ENCODE data around the gene FBXO41.
A peak's percentile ranks its signal among the peaks of the same experiment; 100 is the strongest.

The FBXO41 gene, protein sequence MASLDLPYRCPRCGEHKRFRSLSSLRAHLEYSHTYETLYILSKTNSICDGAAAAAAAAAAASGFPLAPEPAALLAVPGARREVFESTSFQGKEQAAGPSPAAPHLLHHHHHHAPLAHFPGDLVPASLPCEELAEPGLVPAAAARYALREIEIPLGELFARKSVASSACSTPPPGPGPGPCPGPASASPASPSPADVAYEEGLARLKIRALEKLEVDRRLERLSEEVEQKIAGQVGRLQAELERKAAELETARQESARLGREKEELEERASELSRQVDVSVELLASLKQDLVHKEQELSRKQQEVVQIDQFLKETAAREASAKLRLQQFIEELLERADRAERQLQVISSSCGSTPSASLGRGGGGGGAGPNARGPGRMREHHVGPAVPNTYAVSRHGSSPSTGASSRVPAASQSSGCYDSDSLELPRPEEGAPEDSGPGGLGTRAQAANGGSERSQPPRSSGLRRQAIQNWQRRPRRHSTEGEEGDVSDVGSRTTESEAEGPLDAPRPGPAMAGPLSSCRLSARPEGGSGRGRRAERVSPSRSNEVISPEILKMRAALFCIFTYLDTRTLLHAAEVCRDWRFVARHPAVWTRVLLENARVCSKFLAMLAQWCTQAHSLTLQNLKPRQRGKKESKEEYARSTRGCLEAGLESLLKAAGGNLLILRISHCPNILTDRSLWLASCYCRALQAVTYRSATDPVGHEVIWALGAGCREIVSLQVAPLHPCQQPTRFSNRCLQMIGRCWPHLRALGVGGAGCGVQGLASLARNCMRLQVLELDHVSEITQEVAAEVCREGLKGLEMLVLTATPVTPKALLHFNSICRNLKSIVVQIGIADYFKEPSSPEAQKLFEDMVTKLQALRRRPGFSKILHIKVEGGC

DNA sequence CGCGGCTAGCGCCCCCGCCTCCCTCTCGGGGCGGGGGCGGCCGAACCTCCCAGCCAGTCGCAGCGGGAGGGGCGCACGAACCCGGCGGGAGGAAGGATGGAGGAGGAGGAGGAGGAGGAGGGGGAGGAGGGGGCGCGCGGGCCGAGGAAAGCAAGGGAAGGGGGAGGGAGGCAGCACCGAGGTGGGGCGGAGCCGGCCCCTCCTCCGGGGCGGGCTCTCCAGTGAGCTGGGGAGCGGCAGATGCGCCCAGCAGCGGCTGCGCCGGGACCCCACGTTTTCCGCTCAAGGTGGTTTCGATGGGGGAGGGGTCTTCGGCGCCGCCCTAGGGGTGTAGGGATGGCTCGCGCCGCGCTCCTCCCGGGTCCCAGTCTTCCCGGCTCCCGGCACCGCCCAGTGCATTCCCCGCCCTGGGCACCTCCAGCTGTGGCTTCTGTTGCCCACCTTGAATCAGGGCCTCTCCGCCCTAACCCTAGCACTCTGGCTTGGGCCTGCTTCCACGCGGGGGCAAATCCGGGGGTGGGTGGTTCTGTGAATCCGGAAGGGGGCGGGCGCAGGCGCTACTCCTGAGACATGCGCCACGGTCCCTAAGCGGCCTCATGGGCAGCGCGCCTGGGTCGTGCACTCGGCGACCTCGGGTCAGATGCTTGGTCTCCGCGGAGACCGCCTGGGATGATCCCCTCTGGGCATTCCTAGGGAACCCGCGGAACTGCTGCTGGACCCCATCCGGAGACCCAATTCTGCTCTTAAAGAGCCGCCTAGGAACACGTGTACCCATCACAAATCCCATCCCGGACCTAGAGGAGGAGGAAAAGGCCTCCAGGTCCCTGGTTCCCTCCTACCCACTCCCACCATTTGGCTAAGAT lies at the start of gene FBXO41:
Gene FBXO41 (minus strand): TSS at position 183 of the 863 bp plus-strand sequence. CDS start 14,848 bp downstream, outside the sequence.
- no peaks in the 10 kb centered on the region for H3K36me3 ChIP-seq (ENCODE audit: control insufficient read depth in 1 of 2, insufficient read depth in 2 of 2, low read length in 2 of 2)
- peaks cover 5% of the 10 kb centered on the region for H3K27me3 ChIP-seq (ENCODE audit: low read depth, low read length)
- H3K4me1 ChIP-seq (ENCODE audit: control insufficient read depth in 1 of 2, insufficient read depth in 2 of 2, low read length in 2 of 2), result peaks cover 0 to 20% of the 10 kb centered on the region in 2 donors
- H3K9me3 ChIP-seq (ENCODE audit: control insufficient read depth in 1 of 2, low read length in 2 of 2), result no peaks in the 10 kb centered on the region
- H3K27ac ChIP-seq (ENCODE audit: low read length), result no peak within 1 kb of the TSS
- peak within 1 kb of the TSS; percentile 43 to 79 for H3K4me3 ChIP-seq (ENCODE audit: low read depth in 1 of 2, low read length in 2 of 2)

DNA sequence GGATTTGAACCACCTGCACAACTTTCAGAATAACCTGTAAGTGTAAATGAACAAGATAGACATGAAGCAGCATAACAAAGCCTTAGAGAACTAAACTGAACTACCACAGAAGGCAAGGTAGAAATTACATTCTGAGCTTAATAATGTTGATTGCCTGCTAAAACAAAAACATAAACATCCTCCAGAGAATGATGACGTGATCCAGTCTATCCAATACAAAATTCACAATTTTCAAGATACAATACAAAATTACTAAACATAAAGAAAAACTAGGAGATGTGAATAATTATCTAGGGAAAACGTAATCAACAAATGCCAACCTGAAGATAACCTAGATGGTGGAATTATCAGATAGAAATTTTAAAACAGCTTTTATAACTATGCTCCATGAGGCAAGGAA lies 49.8 kb upstream of the FBXO41 start:
- Histone ChIP-seq H3K4me3 (ENCODE audit: low read depth in 1 of 2, low read length in 2 of 2) (no peak overlapping the region), H3K36me3 (ENCODE audit: control insufficient read depth in 1 of 2, insufficient read depth in 2 of 2, low read length in 2 of 2) (no peaks in the 10 kb centered on the region), H3K4me1 (ENCODE audit: control insufficient read depth in 1 of 2, insufficient read depth in 2 of 2, low read length in 2 of 2) (no peaks in the 10 kb centered on the region), H3K27me3 (ENCODE audit: low read depth, low read length) (no peaks in the 10 kb centered on the region), H3K27ac (ENCODE audit: low read length) (no peak overlapping the region), H3K9me3 (ENCODE audit: control insufficient read depth in 1 of 2, low read length in 2 of 2) (peaks cover 0 to 6% of the 10 kb centered on the region in 2 donors)

DNA sequence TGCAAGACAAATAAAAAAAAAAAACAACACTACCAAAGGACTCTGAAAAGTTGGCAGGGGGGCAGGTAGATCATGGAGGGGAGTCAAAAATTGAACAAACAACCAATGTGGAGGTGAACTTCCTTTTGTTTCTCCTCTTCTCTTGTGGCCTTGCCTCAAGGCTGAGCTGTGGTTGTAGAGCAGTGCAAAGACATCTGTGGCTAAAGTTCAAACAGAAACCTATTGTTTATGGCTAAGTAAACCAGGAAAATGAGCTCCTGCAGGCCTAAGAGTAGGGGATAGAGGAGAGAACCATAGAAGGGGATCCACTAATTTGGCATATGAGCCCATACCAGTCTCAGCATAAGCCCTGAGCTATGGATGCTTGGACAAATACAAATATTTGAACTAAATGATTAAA lies 49.3 kb upstream of the FBXO41 start:
- Histone ChIP-seq H3K27ac (ENCODE audit: low read length) (no peak overlapping the region), H3K27me3 (ENCODE audit: low read depth, low read length) (no peaks in the 10 kb centered on the region), H3K4me1 (ENCODE audit: control insufficient read depth in 1 of 2, insufficient read depth in 2 of 2, low read length in 2 of 2) (no peaks in the 10 kb centered on the region), H3K4me3 (ENCODE audit: low read depth in 1 of 2, low read length in 2 of 2) (no peak overlapping the region), H3K36me3 (ENCODE audit: control insufficient read depth in 1 of 2, insufficient read depth in 2 of 2, low read length in 2 of 2) (no peaks in the 10 kb centered on the region), H3K9me3 (ENCODE audit: control insufficient read depth in 1 of 2, low read length in 2 of 2) (peaks cover 0 to 6% of the 10 kb centered on the region in 2 donors)

DNA sequence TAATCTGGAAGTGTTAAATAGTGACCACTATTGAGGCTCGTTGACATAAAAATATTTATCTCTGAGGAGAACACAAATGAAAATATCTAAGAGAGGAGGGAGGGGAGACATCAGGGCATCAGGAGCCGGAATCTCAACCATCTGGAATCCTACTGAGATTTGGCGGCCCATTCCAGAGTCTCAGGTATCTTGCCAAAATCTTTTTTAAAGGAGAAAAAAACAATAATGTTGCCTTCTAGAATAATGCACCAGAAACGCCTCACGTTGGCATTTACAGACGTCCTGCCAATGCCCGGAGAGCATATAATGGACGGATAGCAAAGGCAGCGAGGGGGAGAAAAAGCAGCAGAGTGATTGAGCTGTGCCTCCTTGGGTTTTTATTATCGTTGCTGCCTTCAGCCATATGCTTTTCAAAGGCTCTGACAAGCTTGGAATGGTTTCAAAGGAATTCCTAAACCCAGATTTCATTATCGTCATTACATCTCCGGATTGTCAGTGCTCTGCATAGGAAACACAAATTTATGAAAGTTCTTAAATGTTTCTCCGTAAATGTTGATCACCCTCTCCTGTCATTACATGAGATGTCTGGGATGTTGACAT lies 39.9 kb upstream of the FBXO41 start:
- Histone ChIP-seq H3K27me3 (ENCODE audit: low read depth, low read length) (peaks cover 3% of the 10 kb centered on the region), H3K9me3 (ENCODE audit: control insufficient read depth in 1 of 2, low read length in 2 of 2) (no peaks in the 10 kb centered on the region), H3K4me3 (ENCODE audit: low read depth in 1 of 2, low read length in 2 of 2) (no peak overlapping the region), H3K27ac (ENCODE audit: low read length) (no peak overlapping the region), H3K36me3 (ENCODE audit: control insufficient read depth in 1 of 2, insufficient read depth in 2 of 2, low read length in 2 of 2) (no peaks in the 10 kb centered on the region), H3K4me1 (ENCODE audit: control insufficient read depth in 1 of 2, insufficient read depth in 2 of 2, low read length in 2 of 2) (no peaks in the 10 kb centered on the region)

DNA sequence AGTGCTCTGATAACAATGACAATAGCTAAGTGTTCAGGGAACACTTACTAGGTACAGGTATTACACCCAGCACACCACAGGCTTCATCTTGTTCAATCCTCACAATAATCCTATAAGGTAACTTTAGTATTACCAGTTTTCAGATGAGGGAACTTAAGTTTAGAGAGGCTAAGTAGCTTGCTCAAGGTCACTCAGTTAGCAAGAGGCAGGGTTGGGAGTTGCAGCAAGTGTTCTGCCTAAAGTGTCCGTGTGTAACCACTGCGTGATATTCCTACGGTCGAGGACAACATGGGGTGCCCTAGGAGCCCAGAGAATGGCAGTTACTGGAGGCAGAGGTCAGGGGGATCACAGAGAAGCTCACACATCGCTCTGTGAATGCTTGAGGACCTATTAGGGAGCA lies 39.3 kb upstream of the FBXO41 start:
- H3K9me3 ChIP-seq (ENCODE audit: control insufficient read depth in 1 of 2, low read length in 2 of 2), result no peaks in the 10 kb centered on the region
- H3K27ac ChIP-seq (ENCODE audit: low read length), result no peak overlapping the region
- H3K36me3 ChIP-seq (ENCODE audit: control insufficient read depth in 1 of 2, insufficient read depth in 2 of 2, low read length in 2 of 2), result no peaks in the 10 kb centered on the region
- H3K4me3 ChIP-seq (ENCODE audit: low read depth in 1 of 2, low read length in 2 of 2), result no peak overlapping the region
- H3K4me1 ChIP-seq (ENCODE audit: control insufficient read depth in 1 of 2, insufficient read depth in 2 of 2, low read length in 2 of 2), result no peaks in the 10 kb centered on the region
- H3K27me3 ChIP-seq (ENCODE audit: low read depth, low read length), result peaks cover 3% of the 10 kb centered on the region

DNA sequence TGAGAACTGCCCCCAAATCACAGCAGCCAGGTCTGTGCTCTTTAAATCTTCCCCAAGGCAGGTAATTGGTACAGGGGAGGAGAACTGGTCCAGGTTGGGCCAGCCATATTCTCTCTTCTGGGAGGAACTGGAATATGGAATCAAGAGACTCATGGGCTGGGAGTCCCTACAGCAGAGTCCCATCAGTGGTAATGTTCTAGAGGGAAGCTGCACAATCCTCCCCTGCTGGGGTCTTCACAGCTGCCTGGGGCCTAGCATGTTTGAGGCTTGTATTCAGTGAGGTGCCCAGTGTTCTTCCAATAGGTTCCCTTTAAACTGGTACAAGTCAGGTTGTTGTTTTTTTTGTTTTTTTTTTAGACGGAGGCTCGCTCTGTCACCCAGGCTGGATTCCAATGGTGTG lies 30.2 kb upstream of the FBXO41 start:
- Histone ChIP-seq H3K4me1 (ENCODE audit: control insufficient read depth in 1 of 2, insufficient read depth in 2 of 2, low read length in 2 of 2) (no peaks in the 10 kb centered on the region), H3K9me3 (ENCODE audit: control insufficient read depth in 1 of 2, low read length in 2 of 2) (peaks cover 3 to 4% of the 10 kb centered on the region in 2 donors), H3K27me3 (ENCODE audit: low read depth, low read length) (no peaks in the 10 kb centered on the region), H3K36me3 (ENCODE audit: control insufficient read depth in 1 of 2, insufficient read depth in 2 of 2, low read length in 2 of 2) (no peaks in the 10 kb centered on the region), H3K27ac (ENCODE audit: low read length) (no peak overlapping the region), H3K4me3 (ENCODE audit: low read depth in 1 of 2, low read length in 2 of 2) (no peak overlapping the region)

DNA sequence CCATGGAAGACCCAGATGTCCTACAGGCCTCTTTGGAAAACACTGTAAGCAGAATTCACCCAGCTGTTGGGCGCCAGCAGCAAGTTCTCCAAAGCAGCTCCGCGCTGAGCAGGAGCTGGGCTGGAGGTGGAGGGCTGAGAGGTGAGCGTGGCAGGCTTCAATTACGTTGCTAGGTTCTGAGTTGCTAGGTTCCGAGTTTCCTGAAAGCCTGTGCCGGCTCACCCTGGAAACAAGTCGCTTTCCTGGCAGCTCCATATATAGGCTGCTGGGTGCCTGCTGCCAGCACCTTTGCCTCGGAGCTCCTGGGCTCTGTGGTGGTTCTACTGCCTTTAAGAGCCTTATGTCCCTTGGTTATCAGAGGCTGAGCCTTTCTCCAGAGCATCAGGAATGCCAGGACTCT lies 23.4 kb upstream of the FBXO41 start:
- peaks cover 0 to 3% of the 10 kb centered on the region in 2 donors for H3K9me3 ChIP-seq (ENCODE audit: control insufficient read depth in 1 of 2, low read length in 2 of 2)
- no peaks in the 10 kb centered on the region for H3K36me3 ChIP-seq (ENCODE audit: control insufficient read depth in 1 of 2, insufficient read depth in 2 of 2, low read length in 2 of 2)
- no peak overlapping the region for H3K4me3 ChIP-seq (ENCODE audit: low read depth in 1 of 2, low read length in 2 of 2)
- H3K27me3 ChIP-seq (ENCODE audit: low read depth, low read length), result no peaks in the 10 kb centered on the region
- H3K27ac ChIP-seq (ENCODE audit: low read length), result no peak overlapping the region
- no peaks in the 10 kb centered on the region for H3K4me1 ChIP-seq (ENCODE audit: control insufficient read depth in 1 of 2, insufficient read depth in 2 of 2, low read length in 2 of 2)

DNA sequence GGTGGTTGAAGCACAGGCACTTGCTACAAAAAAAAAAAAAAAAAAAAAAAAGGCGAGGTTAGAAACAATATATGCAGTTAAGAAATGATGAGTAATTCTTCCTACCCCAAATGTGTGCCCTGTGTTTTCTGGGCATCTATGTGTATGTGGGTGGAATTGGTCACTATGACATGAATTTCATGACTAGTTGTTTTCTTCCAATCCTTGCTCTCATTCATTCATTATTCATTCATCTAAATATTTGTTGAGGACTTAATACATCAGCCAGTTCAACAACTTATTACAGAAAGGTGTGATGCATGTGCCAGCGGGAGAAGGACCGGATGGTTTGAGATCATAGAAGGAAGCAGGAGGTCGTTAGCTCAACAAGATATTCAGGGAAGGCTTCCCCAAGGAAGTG lies 17.4 kb upstream of the FBXO41 start:
- no peaks in the 10 kb centered on the region for H3K4me1 ChIP-seq (ENCODE audit: control insufficient read depth in 1 of 2, insufficient read depth in 2 of 2, low read length in 2 of 2)
- H3K9me3 ChIP-seq (ENCODE audit: control insufficient read depth in 1 of 2, low read length in 2 of 2), result no peaks in the 10 kb centered on the region
- H3K4me3 ChIP-seq (ENCODE audit: low read depth in 1 of 2, low read length in 2 of 2), result no peak overlapping the region
- no peak overlapping the region for H3K27ac ChIP-seq (ENCODE audit: low read length)
- no peaks in the 10 kb centered on the region for H3K36me3 ChIP-seq (ENCODE audit: control insufficient read depth in 1 of 2, insufficient read depth in 2 of 2, low read length in 2 of 2)
- H3K27me3 ChIP-seq (ENCODE audit: low read depth, low read length), result peaks cover 4% of the 10 kb centered on the region

DNA sequence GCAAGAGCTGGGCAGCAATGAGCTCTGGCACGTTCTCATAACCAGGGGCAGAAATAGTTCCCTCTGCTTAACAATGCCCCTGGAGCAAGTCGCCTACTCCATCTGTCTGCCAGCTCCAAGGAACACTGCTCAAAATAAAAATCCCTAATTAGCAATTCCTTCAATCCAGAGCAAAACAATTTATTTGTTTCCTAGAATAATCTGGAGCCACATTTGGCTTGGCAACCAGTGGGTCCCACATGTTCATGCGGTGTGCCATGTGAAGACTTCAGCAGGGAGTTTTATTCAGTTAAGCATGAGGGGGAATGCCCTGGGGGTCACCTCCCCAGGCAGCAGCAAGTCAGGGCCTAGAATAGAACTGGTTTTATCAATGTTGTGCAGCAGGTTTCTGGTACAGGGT lies 16.6 kb upstream of the FBXO41 start:
- Histone ChIP-seq H3K9me3 (ENCODE audit: control insufficient read depth in 1 of 2, low read length in 2 of 2) (no peaks in the 10 kb centered on the region), H3K27me3 (ENCODE audit: low read depth, low read length) (peaks cover 10% of the 10 kb centered on the region), H3K4me3 (ENCODE audit: low read depth in 1 of 2, low read length in 2 of 2) (no peak overlapping the region), H3K4me1 (ENCODE audit: control insufficient read depth in 1 of 2, insufficient read depth in 2 of 2, low read length in 2 of 2) (no peaks in the 10 kb centered on the region), H3K27ac (ENCODE audit: low read length) (no peak overlapping the region), H3K36me3 (ENCODE audit: control insufficient read depth in 1 of 2, insufficient read depth in 2 of 2, low read length in 2 of 2) (no peaks in the 10 kb centered on the region)

DNA sequence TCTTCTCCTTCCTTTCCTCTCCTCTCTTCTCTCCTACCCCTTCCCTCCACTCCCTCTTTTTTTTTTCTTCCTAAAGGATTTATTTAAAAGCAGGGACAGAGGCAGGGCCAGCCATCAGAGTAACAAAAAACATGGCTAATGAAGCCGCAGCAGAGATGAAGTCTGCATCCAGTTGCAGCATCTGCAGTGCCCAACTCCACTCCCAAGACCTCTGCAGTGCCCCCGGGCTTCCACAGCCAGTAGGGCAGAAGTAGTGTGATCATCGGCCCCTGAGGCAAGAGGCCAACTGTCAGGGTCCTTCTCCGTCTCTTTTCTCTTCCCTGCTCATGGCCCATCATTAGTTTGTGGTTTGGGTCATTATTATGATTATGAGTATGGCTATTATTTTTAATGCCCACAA lies 13.3 kb upstream of the FBXO41 start:
- no peak overlapping the region for H3K4me3 ChIP-seq (ENCODE audit: low read depth in 1 of 2, low read length in 2 of 2)
- peaks cover 28% of the 10 kb centered on the region for H3K27me3 ChIP-seq (ENCODE audit: low read depth, low read length)
- H3K27ac ChIP-seq (ENCODE audit: low read length), result no peak overlapping the region
- peaks cover 0 to 2% of the 10 kb centered on the region in 2 donors for H3K9me3 ChIP-seq (ENCODE audit: control insufficient read depth in 1 of 2, low read length in 2 of 2)
- no peaks in the 10 kb centered on the region for H3K36me3 ChIP-seq (ENCODE audit: control insufficient read depth in 1 of 2, insufficient read depth in 2 of 2, low read length in 2 of 2)
- H3K4me1 ChIP-seq (ENCODE audit: control insufficient read depth in 1 of 2, insufficient read depth in 2 of 2, low read length in 2 of 2), result peaks cover 3 to 13% of the 10 kb centered on the region in 2 donors
